Gastrocnemius medialis (tissue), 4 donors: Measurements from ENCODE around the gene OR2A1.
"Not testable (repeated sequence)": the region's sequence is repeated elsewhere in the genome, so short reads cannot be mapped to it uniquely, and the experiment has no call there.

Source experiments
- POLR2A ChIP-seq, 2 donors: fragments of 450-650 bp; IDR thresholded peaks; one replicate each; pipeline ENCODE4 v1.6.1; 2017; ENCODE audit warnings: antibody characterized with exemption in 2 of 2, mild to moderate bottlenecking in 2 of 2, moderate library complexity in 2 of 2
- TF ChIP-seq, protein P1 (sequence below), 5 experiments: fragments of 450-650 bp in 3 of 5; fragments of 200-600 bp in 2 of 5; sonication (generic) in 2 of 5; IDR thresholded peaks in 4 of 5; conservative IDR thresholded peaks in 1 of 5; 1 replicate in 4 of 5; 2 replicates in 1 of 5; pipeline ENCODE4 v1.5.1; 2016 to 2019; ENCODE audit warnings: antibody characterized with exemption in 5 of 5, mild to moderate bottlenecking in 3 of 5, moderate library complexity in 3 of 5

DNA sequence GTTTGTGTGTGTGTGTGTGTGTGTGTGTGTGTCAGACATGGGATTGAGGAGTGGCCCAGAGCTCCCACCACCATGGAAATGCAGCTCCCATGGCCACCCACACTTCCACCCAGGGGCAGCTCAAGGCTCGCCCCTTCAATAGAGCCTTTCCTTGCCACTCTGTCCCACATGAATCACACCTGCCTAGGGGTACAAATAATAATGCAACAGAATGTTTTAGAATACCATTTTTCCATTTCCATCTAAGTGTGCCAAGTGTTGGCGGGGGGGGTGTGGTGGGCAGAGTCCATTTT is 19.7 kb downstream of the OR2A1 start:
- TF ChIP-seq, protein P1, sequence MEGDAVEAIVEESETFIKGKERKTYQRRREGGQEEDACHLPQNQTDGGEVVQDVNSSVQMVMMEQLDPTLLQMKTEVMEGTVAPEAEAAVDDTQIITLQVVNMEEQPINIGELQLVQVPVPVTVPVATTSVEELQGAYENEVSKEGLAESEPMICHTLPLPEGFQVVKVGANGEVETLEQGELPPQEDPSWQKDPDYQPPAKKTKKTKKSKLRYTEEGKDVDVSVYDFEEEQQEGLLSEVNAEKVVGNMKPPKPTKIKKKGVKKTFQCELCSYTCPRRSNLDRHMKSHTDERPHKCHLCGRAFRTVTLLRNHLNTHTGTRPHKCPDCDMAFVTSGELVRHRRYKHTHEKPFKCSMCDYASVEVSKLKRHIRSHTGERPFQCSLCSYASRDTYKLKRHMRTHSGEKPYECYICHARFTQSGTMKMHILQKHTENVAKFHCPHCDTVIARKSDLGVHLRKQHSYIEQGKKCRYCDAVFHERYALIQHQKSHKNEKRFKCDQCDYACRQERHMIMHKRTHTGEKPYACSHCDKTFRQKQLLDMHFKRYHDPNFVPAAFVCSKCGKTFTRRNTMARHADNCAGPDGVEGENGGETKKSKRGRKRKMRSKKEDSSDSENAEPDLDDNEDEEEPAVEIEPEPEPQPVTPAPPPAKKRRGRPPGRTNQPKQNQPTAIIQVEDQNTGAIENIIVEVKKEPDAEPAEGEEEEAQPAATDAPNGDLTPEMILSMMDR (IDR thresholded peaks at IDR 0.05 in 4 of 5, conservative IDR thresholded peaks at IDR 0.05 in 1 of 5): not testable (repeated sequence)
- TF ChIP-seq POLR2A (IDR thresholded peaks at IDR 0.05): not testable (repeated sequence)
